Renal cortex interstitium (tissue), 11 donors: ENCODE measurements around the gene PDZD2. TPM values are rescaled to one million over a fixed set of nuclear protein-coding genes. Genes with fewer than 3 reads are reported as not detected.
"Not testable (repeated sequence)": the region's sequence is repeated elsewhere in the genome, so short reads cannot be mapped to it uniquely, and the experiment has no call there.

ENCODE experiments used
- DNase-seq, 11 donors: peaks; one replicate each; pipeline ENCODE4 v3.0.0-alpha.2; 2013; ENCODE audit warnings: low read depth in 9 of 11, low spot score in 4 of 11; ENCODE audit errors: extremely low read depth in 1 of 11
- polyA plus RNA-seq, 3 donors: library from polyadenylated mRNA; unstranded; fragments of 120-200 nt; gene quantifications; one replicate each; pipeline ENCODE4 v1.2.1, GENCODE V29; 2013; ENCODE audit not compliant: insufficient read length in 3 of 3

PDZD2 gene
- polyA plus RNA-seq, 3 donors: 17.3 to 21.6 (median 21.2) TPM

GRCh38 chr5:32030222-32030621, 391.3 kb downstream of the PDZD2 start:
- DNase-seq: no peak

GRCh38 chr5:32030686-32031085, 391.8 kb downstream of the PDZD2 start:
- no peak for DNase-seq

- no peak for DNase-seq
These were observed 392.2 kb downstream of the PDZD2 start for GRCh38 chr5:32031089-32031488.

- no peak for DNase-seq
These were observed 399.6 kb downstream of the PDZD2 start for GRCh38 chr5:32038523-32038922.

GRCh38 chr5:32039133-32039532, 400.2 kb downstream of the PDZD2 start:
- DNase-seq: not testable (repeated sequence)

GRCh38 chr5:32039601-32040000, 400.7 kb downstream of the PDZD2 start:
- DNase-seq: not testable (repeated sequence)

GRCh38 chr5:32040181-32040695, 401.3 kb downstream of the PDZD2 start:
- DNase-seq: not testable (repeated sequence)

- DNase-seq: no peak
These were observed 403.6 kb downstream of the PDZD2 start for GRCh38 chr5:32042551-32042961.

GRCh38 chr5:32043105-32043504, 404.2 kb downstream of the PDZD2 start:
- no peak for DNase-seq

GRCh38 chr5:32044434-32044833, 405.5 kb downstream of the PDZD2 start:
- no peak for DNase-seq

- no peak for DNase-seq
These were observed 406.0 kb downstream of the PDZD2 start for GRCh38 chr5:32044939-32045338.

- no peak for DNase-seq
These were observed 408.1 kb downstream of the PDZD2 start for GRCh38 chr5:32047056-32047455.

GRCh38 chr5:32051796-32052195, 412.9 kb downstream of the PDZD2 start:
- DNase-seq: no peak

- DNase-seq: no peak
These were observed 417.2 kb downstream of the PDZD2 start for GRCh38 chr5:32055891-32056866.

GRCh38 chr5:32057187-32058096, 418.5 kb downstream of the PDZD2 start:
- no peak for DNase-seq

- DNase-seq: no peak
These were observed 419.2 kb downstream of the PDZD2 start for GRCh38 chr5:32058101-32058500.

GRCh38 chr5:32058997-32059396, 420.1 kb downstream of the PDZD2 start:
- DNase-seq: no peak

GRCh38 chr5:32059761-32060530, 421.0 kb downstream of the PDZD2 start:
- DNase-seq: no peak

GRCh38 chr5:32061236-32061635, 422.3 kb downstream of the PDZD2 start:
- no peak for DNase-seq
